HS-5 (cell line): ENCODE measurements around the gene CELSR1.
"Not testable (repeated sequence)": the region's sequence is repeated elsewhere in the genome, so short reads cannot be mapped to it uniquely, and the experiment has no call there.

Experiments
- DNase-seq: peaks from one replicate; pipeline ENCODE4 v3.0.0-alpha.2; 2012; ENCODE audit warnings: low read depth

CELSR1 gene

DNA sequence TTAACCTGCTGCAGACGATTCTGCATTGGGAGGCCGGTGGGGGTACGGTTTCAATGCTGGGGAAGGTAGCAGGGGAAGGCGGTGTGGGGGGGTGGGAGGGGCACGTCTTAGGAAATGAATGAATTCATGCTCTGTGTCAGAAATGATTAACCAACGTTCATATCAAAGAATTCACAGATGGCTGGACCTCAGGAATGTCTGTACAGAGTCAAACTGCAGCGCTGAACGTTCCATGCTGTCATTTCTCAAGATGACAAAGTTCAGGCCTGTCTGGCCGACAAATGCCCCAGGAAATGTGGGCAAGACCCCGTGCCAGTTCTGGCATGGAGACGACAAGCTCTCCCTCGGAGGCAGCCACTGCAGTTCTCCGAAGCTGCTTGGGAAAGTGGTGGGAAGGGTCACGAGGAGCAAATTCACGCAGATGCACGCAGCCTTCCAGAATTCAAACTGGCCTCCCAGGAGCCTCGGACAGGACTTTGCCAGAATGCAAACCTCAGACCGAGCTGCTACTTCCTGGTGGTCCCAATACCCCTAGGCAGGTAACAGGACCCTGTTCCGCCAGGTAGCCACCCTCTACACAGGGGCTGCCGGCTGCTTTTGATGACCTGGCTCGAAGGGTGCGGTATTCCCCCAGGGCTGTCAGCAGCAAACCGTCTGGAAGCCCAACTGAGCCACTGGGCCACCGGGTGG, 120.4 kb downstream of the CELSR1 start:
- DNase-seq = no peak

DNA sequence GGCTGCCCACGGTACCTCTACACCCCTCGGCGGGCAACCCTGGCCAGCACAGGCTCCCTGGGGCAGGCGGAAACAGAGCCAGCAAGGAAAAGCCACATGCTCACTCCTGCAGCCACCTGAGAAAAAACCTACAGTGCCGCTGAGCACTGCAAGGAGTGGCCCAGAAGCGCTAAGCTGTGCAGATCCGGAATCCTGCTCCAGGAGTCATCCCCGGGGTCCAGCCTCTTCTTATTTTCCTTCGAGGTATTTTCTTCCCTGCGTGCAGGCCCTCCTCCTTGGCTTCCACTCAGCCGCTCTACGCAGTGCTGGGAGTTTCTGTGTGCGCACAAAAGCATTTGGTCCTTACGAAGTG, 120.9 kb downstream of the CELSR1 start:
- DNase-seq = no peak

DNA sequence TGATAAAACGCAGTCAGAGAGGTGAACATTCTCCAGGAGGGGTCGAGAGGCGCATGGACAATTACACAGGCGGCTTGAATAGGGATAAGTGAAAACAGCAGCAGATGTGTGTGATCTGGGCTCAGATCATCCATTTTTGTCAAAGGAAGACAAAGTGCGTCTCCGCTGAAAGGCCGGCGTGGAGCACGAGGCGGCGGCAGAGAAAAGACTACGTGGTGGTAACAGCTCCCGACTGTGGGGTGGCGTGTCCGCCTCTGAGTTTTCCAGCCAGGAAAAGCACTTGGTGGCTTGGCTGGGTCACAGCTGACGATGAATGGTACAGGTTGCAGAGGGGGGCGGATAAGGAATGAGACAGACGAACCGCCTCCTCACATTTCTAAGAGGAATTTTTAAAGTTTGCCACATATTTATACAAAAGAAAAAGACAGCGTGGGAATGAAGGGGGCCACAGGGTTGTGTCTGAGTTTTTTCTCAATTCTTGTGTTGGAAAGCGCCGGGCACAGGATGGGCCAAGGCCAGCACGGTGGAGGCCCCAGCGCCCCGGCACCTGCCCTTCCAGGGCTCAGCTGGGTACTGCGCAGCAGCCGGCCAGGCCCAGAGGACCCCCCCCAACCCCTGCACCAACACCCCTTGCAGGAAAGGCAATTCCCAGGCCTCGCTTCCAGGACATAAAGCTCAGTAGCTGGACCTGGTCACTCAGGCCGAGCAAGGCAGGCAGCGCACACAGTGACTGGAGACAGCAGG, 121.5 kb downstream of the CELSR1 start:
- no peak for DNase-seq

DNA sequence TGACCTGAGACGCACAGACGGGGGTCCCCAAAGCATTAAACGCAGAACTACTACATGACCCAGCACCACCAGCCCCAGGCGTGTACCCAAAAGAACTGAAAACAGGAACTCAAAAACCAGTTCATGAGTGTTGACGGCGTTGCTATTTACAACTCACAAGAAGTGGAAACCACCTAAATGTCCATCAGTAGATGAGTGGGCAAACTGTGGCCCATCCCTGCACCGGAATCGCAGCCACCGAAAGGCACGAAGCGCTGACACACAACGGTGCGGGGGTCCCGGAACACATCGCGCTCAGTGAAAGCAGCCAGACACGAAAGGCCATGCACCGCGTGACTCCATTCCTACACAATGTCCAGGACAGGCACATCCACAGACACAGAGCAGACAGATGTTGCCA, 122.7 kb downstream of the CELSR1 start:
- DNase-seq = no peak

DNA sequence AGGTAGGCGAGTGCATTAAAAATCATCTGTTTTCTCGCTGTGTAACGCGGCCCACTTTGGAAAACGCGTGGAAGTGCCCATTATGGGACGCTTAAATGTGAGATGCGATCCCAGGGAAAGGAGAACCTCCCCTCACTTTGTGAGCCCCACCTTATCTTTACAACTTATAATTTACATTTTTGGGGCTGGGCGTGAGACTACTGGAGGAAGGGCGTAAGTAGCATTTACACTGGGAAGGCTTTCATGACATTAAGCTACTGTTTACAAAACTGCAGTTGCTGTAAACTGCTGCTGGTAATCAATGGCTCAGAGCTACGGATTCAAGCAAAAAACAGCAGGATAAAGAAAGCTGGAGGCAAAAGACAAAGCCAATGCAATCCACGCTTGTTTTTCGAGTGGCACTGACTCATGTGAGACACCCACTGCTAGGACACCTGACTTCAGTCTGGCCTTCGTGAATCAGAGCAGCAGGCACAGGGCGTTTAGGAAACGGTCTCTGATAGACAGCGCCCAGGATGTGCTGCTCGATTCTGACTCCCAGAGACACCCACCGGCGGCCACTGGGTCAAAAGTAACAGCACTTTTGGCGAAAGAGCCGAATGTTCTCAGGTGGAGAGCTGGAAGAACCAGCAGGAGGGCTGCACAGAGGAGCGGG, 123.6 kb downstream of the CELSR1 start:
- DNase-seq = no peak

DNA sequence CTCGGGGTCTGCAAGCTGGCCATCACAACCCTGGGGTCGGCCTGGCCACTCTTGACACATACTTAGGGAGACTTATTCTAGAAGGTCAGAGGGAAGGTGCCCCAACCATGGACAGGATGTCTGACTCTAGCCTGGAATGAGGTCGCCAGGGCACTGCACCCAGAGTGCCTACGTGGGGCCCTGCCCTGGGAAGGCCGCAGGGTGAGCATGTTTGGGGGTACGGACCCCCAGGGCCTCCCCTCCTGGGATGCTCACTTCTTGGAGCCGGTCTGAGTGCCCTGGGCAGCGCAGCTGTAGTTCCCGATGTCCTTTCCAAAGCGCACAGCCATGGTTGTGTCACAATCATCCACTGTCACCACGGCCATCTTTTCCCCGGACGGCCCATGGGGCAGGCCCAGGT, 126.1 kb downstream of the CELSR1 start:
- DNase-seq = no peak

DNA sequence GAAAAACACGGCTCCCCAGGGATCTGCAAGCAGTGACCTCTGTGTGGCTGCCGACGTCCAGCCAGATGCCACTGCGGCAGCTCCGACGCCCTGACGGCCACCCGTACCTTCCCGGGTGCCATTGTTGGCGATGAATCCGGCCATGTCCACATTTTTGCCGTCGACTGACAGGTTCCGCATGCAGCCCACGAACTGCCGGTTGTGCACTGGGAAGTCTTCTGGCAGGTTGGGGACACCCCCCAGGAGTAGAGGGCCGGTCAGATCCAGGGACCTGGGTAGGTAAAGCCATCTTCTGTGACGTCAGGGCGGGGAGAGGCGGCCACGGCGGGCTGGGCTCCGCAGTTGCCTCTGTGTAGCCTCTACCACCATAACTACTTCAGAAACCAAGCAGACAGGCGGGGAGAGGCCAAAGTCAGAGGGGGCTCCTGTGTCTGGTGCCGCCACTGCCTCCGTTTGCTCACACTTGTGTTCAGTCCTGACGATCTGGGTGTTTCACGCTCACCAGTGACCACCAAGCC, 127.1 kb downstream of the CELSR1 start:
- DNase-seq = no peak

DNA sequence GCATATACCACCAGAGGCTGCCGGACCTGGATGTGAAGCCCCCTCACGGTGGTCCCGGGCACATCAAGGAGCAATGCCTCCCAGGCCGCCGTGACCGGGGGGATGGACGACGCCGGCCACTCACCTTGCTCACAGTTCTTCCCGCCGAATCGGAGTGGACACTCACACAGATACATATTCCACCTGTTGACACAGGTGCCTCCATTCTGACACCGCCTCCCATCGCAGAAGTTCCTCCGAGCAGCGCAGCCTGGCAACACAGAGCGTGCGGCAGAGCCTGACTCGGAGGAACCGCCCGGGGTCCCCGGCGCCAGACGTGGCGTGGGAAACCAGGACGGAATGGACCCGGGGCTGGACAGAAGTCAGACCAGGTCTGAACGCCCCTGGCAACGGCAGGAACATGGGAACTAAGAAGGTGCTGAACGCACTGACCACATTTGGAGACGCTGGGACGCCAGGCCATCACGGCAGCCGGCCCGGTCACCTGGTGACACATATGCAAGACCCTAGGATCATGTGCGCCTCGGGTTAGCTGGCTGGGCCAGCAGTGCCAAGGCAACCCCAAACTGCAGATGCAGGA, 127.7 kb downstream of the CELSR1 start:
- DNase-seq = no peak

DNA sequence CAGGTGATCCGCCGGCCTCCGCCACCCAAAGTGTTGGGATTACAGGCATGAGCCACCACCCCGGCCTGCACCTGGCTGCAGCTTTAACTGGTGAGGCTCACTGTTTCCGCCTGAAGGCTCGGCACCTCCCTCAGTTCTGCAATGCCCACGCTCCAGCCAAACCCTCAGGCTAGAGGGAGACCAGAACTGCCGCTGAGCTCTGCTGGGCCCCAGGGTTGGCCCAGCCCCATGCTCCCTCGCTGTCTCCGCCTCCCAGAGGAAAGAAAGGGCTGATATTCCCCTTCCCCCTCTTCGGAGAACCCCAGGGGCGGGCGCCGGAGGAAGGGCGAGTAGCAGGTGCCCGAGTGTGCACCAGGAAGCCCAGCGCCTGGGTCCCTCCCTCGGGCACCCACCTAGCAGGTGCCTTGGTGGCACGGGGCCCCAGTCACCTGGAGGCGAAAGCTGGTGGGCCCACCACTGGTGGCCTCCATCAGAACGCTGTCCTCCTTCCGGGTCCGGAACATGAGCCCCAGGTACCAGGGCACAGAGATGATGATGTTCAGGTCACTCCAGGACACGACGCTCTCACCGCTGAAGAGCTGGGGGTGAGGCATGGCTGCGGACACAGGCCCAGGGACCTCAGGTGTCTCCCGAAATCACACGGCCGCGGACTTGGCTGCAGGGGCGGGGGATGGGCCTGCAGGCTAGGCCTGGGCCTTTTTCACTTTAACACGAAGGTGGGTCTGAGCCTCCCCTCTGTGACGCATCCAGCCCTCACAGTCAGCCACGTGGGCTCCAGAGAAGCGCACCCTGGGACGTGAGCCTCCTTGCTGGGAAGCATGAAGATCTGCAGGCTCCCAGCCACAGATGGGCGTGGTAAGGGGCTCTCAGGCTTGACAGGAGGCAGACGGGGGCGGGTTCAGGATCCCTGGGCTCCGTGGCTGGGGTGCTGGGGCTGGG, 128.6 kb downstream of the CELSR1 start:
- no peak for DNase-seq

DNA sequence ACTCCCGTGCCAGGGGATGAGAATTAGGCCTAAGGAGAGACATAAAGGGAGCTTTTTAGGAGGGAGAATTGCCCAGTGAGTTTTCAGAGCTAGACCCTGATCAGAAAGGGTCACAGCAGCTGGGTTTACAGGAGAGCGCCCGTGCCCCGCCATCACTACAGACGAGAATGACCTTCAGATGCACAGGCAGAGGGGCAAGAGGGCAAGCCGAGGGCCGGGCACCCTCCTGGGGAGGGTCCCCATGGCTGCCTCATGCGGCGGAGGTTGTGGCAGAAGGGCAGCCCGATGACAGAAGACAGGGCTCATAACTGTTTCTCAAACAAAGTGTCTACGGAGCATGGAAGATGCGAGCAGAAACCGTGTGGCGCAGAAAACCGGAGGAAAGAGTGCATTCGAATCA, 129.7 kb downstream of the CELSR1 start:
- no peak for DNase-seq

DNA sequence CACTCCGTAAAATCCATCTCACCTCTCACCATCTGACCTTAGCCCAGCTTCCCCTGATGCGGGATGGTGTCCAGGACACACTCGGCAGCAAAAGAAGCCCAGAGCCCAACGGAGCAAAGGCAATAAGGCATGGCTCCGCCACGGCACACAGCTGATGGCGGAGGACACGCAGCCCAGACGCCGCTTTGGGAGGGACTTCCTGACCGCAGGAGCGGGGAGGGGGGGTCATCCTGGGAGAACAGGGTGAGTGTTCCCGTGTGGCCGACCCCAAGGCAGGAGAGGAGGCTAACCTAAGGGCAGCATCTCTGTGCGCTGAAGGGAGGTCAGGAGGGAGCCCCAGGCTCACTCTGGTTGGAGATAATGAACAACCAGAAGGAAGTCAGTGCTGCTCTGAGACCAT, 130.6 kb downstream of the CELSR1 start:
- DNase-seq = no peak

DNA sequence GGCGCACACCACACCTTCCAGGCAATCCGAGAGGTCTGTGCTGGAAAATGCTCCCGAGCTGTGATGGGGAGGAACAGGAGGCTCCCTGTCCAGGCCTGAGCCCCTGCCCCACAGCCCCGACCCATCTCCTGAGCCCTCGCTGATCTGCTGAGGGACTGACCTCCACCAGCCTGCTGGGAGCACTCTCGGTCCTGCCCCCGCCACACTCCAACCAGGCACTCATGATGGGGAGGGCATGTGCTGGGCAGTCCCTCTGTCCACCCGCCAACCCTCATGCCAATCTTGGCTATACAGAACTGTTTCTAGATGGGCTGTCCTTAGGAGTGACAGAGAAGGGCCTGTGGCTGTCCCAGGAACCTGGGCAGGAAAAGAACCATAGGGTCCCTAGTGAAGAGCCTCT, 131.1 kb downstream of the CELSR1 start:
- DNase-seq = no peak

DNA sequence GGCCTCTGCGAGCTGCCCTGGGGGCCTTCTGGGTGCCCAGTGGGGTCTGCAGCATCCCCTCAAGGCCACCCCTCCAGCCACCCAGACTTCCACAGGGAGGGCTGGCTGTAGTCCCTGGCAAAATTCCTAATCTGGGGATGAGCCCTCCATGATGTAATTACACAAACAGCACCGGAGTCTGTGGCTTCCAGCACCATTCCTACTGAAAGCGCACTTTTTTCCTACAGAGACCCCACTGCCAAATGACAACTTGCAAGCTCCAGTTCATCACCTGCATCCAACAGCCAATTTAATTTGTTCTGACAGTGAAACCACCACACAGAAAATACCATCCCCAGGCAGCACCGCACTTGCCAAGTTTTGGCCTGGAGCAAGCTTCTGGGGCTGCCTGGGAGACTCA, 131.5 kb downstream of the CELSR1 start:
- no peak for DNase-seq

DNA sequence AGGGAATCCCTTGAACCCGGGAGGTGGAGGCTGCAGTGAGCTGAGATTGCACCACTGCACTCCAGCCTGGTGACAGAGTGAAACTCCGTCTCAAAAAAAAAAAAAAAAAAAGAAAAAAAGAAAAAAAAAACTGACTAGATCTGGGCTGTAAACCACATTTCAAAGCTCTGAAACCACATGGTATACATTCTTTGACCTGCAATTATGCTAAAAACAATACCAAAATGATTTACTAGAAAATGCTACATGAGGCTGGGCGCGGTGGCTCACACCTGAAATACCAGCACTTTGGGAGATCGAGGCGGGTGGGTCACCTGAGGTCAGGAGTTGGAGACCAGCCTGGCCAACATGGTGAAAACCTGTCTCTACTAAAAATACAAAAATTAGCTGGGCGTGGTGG, 133.5 kb downstream of the CELSR1 start:
- not testable (repeated sequence) for DNase-seq

DNA sequence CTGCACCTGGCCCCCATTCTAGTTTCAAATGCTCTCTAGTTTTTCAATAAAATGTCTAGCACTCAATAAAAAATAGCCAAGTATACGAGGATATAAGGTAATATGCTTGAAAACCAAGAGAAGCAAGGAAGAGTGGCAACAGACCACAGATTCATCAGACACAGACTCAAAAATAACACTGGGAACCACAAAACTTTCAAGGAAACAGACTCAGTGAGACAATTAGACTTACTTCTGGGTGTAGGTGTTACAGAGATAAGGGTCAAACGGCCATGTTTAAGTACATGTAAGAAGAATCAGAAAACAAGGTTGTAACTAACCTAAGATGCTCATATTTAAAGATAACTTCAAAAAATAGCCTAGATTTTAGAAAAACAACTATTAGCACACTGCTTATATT, 134.9 kb downstream of the CELSR1 start:
- no peak for DNase-seq

DNA sequence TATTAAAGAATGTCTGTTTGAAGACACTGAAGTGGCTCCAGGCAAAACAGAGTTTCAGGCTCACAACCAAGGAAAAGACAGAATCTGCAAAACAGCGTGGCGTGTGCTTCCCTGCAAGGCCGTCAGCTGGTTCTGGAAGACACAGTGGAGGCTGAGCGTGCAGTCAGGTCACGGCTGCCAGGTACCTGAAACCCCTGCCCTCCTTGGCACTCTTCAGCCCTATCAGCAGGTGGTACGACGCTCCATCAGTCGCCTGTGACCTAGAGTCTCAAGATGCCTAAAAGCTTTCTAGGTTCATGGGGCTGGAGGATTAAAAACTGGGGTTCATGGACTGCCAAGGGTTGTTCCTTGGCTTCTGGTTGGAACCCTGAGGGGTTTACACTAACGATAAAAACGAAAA, 136.1 kb downstream of the CELSR1 start:
- DNase-seq = no peak

DNA sequence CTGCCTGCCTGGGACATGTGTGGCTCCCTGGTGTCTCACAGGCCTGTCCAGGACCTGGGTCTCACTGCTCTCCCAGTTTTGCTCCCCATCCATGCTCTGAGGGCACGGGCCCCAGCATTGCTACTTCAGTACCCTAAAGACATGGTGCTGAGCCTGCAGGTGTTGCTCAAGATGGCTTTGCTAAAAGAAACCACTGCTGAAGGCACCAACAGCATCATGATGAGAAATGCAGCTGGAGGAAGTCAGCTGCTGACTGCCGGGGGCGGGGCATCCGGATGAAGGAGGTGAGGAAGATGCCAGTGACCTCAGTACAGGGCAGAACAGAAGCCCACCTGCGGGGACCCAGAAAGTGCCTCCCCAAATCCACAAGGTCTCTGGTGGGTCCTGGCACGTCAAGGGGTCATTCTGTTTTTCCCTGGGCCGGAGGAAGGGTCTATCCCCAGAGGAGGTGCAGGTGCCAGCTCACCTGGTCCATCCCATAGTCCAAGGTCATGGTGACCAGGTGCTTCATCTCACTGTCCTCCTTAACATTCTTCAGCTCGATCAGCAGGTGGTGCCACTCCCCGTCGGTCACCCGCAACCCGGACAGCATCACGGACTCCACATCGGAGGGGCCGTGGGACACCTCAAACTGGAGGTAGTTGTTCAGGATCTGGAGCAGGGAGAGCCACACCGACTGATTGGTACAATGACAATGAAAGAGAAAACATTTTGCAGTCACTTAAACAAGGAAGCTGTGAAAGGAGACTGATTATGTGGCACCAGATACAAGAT, 138.0 kb downstream of the CELSR1 start:
- no peak for DNase-seq

DNA sequence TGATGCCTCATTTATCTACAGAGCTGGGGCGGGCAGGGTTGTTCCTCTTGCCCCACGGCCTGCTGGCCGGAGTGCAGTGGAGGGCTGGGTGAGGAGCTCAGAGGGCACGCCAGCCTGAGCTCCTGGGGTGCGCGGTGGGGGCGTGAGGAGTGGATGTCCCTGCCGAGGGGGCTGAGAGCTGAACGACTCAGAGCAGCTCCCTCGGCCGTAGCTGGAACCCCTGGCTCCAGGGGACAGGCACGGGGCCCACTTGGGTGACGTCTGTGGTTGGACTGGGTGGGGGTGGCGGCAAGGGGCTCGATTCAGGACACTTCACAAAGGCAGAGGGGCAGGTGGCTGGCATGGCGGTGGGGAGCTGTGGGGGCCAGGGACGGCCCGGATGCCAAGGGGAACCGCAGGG, 139.5 kb downstream of the CELSR1 start:
- no peak for DNase-seq

DNA sequence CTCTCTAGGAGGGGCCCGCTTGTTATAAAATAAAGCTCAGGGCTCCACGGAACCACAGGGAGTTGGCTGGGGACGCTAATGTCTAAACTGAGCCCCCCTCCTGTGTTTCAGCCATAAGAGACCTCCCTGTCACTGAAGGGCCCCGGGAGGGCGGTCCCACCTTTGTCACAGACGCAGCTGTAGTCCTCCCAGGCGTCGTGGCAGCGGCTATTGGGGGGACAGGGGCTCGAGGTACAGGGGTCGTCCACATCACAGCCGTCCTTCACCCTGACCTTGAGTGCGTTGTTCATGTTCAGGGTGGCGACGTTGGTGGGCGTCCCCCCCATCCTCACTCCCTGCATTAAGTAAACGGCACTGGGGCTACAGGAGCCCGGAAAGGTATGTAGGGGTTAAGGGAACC, 139.9 kb downstream of the CELSR1 start:
- no peak for DNase-seq

DNA sequence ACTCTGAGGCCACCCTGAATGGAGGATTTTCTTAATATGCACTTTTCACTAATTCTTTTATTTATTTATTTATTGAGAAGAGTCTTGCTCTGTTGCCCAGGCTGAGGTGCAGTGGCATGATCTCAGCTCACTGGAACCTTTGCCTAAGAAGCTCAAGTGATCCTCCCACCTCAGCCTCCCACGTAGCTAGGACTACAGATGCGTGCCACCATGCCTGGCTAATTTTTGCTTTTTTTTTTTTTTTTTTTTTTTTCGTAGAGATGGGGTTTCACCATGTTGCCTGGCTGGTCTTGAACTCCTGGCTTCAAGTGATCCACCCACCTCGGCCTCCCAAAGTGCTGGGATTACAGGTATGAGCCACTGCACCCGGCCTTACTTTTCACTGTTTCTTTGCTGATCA, 140.4 kb downstream of the CELSR1 start:
- not testable (repeated sequence) for DNase-seq

DNA sequence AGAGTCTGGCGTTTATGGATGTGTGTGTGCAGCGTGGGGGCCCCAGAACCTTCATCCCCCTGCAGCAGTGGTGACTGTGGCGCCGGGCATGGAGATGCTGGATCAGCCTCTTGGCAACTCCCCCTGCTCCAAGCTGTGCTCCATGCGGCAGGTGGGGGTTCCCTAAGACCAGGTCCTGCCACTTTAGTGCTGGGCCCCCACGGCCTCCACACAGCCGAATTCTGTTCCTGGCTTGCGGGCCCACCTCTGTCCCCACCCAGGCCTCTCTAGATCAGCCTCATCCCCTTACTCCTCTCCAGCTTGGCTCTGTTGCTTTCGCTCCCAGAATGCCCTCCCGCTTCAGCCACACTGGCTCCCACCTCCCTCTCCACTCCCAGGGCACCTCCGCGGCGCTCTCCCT, 142.3 kb downstream of the CELSR1 start:
- DNase-seq = no peak
